Measurements from ENCODE around the gene FAM98B. TPM values are rescaled to one million over a fixed set of nuclear protein-coding genes. Genes with fewer than 3 reads are reported as not detected.

FAM98B gene
- total and polyA plus RNA-seq, 2 of the 8 experiments (the other 6 are each of a cell fraction or from before 2014, with no cell fraction given): 5.9 to 48.4 TPM

- no peak overlapping the region for H4K8ac ChIP-seq (ENCODE audit: extremely low read depth, insufficient read depth, low read length)
- H2BK15ac ChIP-seq (ENCODE audit: low read length): no peak overlapping the region
- no peak overlapping the region for H2BK12ac ChIP-seq (ENCODE audit: low read depth, low read length)
- no peak overlapping the region for H3K14ac ChIP-seq (ENCODE audit: insufficient read length)
- no peak overlapping the region for H3K4ac ChIP-seq (replicated peaks; ENCODE audit: insufficient read length, low read depth, low read length)
- no peak overlapping the region for H3K9ac ChIP-seq (replicated peaks in 1 of 4; ENCODE audit: extremely low read depth in 1 of 4, low read depth in 3 of 4, low read length in 3 of 4)
- no peaks in the 10 kb centered on the region for H3K79me1 ChIP-seq (ENCODE audit: low read depth, low read length)
- ChIA-PET CTCF (ENCODE audit: partially characterized antibody) (interaction anchor here (1.5 kb wide), 1 partner anchor 213 kb away, joined by 4 read pairs; no protein-coding TSS in a partner anchor), POLR2A (ENCODE audit: partially characterized antibody) (no interaction called here)
- 92% methylated on average over 1 of the region's 1 CpG; no CpG with 5 or more reads in 1 of the 2 experiments for WGBS, 2 experiments (ENCODE audit: extremely low coverage in 1 of 2, insufficient coverage in 1 of 2, insufficient read length in 1 of 2, insufficient replicate concordance in 2 of 2, low coverage in 1 of 2, low lambda C conversion rate in 2 of 2, missing lambda C conversion rate in 1 of 2)
- H4K5ac ChIP-seq (ENCODE audit: insufficient read length, low read depth, low read length): no peak overlapping the region
- H2BK20ac ChIP-seq (ENCODE audit: low read length): no peak overlapping the region
- H4K20me1 ChIP-seq (replicated peaks in 1 of 2; ENCODE audit: control insufficient read depth in 1 of 2, insufficient read depth in 2 of 2, low read length in 2 of 2): no peaks in the 10 kb centered on the region
- no peak overlapping the region for H3K18ac ChIP-seq (ENCODE audit: extremely low read depth, low read length)
- DNase-seq (ENCODE audit: low read depth in 1 of 2, low spot score in 2 of 2) (no peak), FAIRE-seq (no peak)
- H3K79me2 ChIP-seq (ENCODE audit: control insufficient read depth in 1 of 2, insufficient read depth in 2 of 2, low read length in 2 of 2): no peaks in the 10 kb centered on the region
- no peaks in the 10 kb centered on the region for H3K27me3 ChIP-seq (replicated peaks in 1 of 4; ENCODE audit: control insufficient read depth in 3 of 4, extremely low read depth in 1 of 4, insufficient read depth in 3 of 4, low read length in 3 of 4)
- no peak overlapping the region for H3K27ac ChIP-seq (ENCODE audit: low read depth, low read length)
- H2BK5ac ChIP-seq (ENCODE audit: low read depth, low read length): no peak overlapping the region
- no peak overlapping the region for H3K56ac ChIP-seq (replicated peaks; ENCODE audit: insufficient read length, low read depth, low read length)
- no peaks in the 10 kb centered on the region for H3K23me2 ChIP-seq (ENCODE audit: low read depth, low read length)
- H3K23ac ChIP-seq (ENCODE audit: insufficient read length): no peak overlapping the region
- no peak overlapping the region for H3K4me2 ChIP-seq (ENCODE audit: insufficient read depth in 1 of 2, low read depth in 2 of 2, low read length in 2 of 2)
- H4K91ac ChIP-seq (replicated peaks; ENCODE audit: insufficient read length, low read length): no peak overlapping the region
- no peak overlapping the region for H3K4me3 ChIP-seq (ENCODE audit: extremely low read depth in 1 of 4, insufficient read depth in 2 of 4, low read depth in 3 of 4, low read length in 4 of 4)
- no peak overlapping the region for H2BK120ac ChIP-seq (replicated peaks; ENCODE audit: low read depth, low read length)
- peaks cover 3 to 34% (median 19%) of the 10 kb centered on the region in 4 experiments; a peak in 7 of 8 replicates for H3K36me3 ChIP-seq (ENCODE audit: control insufficient read depth in 2 of 4, insufficient read depth in 4 of 4, low read length in 3 of 4)
- H3K9me3 ChIP-seq (ENCODE audit: insufficient read depth in 2 of 2, low read depth in 1 of 2, low read length in 1 of 2): no peaks in the 10 kb centered on the region
- no peaks in the 10 kb centered on the region for H3K4me1 ChIP-seq (replicated peaks in 1 of 4; ENCODE audit: control insufficient read depth in 3 of 4, insufficient read depth in 4 of 4, low read length in 3 of 4)
- no peak overlapping the region for H2AK5ac ChIP-seq (ENCODE audit: low read depth, low read length)
- H2AFZ ChIP-seq (ENCODE audit: low read length): no peak overlapping the region
These were observed 22.2 kb downstream of the FAM98B start for GRCh38 chr15:38476120-38476519.
